Hippocampal formation (tissue), 2 donors: Measurements from ENCODE around the gene ARHGEF10L.

Source experiments
- DNase-seq, 2 donors: peaks; one replicate each; lab custom pipeline; 2025; lab: John Stamatoyannopoulos, UW

The ARHGEF10L gene

DNA sequence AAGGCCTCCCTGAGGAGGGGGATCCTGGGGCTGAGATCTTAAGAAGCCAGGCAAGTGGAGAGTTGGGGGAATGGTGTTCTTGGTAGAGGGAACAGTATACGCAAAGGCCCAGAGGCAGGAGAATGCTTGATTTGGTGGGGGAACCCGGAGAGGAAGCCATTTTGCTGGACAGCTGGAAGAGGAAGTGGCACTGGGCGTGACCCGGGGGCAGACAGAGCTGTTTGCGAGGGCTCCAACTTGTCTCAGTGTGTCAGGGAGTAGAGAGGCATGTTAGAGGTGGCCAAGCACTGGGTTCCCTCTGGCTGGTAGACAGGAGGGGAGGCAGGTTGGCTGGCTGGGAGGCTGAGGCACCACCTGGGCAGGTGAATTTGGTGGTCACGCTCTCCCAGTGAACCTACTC is 119.3 kb downstream of the ARHGEF10L start:
- no peak for DNase-seq

DNA sequence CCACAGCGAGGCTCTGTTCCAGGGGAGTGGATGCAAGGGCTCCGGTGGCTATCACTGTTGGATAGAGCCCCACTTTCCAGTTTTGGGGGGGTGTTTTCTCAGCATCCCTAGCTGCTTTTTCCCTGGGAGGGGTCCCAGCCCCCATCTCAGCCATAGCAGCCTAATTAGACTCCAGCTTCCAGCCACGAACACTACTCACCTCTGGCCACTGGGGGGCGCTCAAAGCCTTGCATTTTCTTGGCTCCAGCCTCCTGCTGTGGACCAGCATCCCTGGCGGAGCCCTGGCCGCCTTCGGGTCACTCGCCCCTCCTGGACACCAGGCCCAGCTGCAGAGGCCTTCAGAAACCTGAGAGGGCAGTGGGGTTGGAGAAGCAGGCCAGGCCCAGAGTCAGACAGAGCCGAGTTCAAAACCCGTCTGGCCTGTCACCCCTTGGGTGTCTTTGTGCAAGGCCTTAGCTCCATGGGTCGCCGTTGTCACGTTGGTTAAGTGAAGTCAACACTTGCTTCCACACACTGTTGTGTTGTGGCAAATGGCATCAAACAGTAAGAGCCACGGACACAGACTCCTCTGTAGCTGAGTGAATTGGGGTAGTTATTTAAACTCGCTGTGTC is 122.2 kb downstream of the ARHGEF10L start:
- peak in 1 of 2 donors; percentile 59 for DNase-seq

DNA sequence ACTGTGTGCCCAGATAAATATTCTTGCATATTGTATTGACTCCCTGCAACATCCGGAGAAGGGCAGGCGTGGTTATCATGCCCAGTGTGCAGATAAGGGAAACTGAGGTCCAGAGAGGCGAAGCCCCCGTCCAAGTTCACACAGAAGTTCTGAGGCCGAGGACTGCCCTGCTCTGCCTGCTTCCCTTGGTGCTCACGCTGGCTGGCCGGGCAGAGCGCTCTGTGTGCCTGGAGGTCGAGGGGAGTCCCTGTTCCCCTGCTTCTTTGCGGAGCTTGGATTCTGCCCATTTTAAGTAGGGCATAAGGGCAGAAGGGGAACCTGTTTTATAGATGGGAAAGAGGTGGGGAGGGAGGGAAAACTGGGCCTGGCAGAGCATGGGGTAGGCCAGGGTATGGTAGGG is 122.8 kb downstream of the ARHGEF10L start:
- DNase-seq, result no peak

DNA sequence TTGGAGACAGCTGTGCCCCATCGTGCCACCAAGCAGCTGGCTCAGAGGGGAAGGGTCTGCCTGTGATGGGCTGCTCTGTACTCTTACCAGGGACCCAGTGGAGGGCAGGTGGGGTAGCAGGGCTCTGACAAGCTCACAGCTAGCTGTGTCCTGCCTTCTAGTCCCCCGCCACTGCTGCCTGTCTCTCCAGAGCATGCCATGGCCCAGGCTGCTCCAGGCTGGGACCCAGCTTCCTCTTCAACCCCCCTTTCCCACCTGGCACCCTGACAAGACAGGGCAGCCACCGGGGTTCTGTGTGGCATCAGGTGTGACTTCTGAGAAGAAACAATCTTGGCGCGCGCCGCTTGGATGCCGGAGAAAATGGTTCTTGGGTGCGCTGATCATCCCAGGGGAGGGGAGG is 123.3 kb downstream of the ARHGEF10L start:
- no peak for DNase-seq

DNA sequence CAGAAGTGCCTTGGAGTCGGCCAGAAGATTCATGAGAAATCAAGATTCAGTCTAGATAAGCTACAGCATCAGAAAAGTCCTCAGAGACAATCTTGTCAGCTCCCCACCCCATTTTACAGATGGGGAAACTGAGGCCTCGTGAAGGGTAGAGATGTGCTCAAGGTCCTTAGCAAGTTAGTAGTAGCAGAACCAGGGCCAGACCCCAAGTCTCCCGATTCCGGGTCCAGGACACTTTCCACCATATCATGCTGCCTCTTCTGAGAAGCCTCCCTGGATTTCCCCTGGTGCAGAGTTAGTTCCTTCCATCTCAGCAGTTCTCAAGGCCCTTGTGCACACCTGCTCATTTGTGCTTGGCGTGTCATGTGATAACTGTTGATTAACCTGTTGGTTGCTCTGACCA is 124.1 kb downstream of the ARHGEF10L start:
- no peak for DNase-seq

DNA sequence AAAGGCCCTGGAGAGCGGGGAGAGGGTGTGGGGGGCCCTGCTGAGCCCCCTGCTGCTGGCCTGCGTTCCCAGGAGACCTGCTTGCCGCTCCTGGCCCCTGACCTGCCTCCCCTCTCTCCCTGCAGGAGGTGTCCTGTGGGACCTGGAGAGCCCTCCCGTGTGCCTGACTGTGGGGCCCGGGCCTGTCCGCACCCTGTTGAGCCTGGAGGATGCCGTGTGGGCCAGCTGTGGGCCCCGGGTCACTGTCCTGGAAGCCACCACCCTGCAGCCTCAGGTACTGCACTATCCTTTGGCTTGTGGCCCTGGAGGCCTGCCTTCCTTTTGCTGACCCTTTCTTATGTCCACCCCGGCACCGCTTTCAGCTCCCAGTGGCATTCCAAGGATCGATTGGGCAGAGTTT is 124.8 kb downstream of the ARHGEF10L start:
- DNase-seq, result no peak

DNA sequence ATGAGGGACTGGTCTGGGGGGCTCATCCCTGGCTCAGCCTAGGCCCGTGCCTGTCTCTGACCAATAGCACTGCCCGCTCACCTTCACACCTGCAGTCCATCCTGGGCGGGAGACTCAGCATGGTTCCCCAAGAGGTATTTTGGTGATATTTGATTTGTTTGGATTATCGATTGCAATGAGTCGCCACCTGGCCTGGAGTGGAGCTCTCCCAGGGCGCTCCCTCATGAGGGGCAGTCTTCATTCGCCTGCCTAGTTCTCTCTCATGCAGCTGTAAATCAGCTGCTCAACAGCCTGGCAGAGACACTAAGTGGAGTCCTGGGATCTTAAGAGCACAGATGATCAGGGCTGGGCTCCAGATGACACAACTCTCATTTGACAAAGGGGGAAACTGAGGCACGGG is 125.6 kb downstream of the ARHGEF10L start:
- no peak for DNase-seq

DNA sequence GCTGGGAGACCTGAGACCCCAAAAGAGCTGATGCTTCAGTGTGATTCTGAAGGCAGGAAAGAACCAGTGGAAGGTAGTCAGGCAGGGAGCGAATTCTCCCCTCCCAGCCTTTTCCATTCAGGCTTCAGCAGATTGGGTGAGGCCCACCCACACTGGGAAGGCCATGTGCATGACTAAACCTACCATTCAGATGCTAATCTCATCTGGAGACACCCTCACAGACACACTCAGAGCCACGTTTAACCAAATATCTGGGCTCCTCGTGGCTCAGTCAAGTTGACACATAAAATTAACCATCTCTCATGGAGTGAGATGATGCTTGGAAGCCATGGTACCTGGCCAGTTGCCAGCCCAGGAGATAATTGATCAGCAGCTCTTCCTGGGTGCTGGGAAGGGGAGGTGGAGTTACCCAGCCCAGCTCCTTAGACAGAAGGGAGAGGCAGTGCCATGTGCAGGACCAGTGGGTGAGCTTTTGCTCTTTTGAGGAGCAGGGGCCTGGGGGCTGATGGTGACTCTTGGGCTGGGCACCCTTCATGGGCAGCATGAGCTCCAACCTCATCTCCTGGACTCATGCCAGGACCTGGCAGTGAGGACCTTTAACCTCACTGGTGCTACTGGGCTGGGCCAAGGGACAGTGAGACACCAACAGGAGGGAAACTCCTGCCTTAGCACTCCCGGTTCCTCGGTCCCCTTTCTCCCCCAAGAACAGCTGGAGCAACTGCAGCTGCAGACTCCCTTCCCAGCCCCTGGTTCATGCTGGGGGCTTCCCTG is 126.6 kb downstream of the ARHGEF10L start:
- DNase-seq, result no peak

DNA sequence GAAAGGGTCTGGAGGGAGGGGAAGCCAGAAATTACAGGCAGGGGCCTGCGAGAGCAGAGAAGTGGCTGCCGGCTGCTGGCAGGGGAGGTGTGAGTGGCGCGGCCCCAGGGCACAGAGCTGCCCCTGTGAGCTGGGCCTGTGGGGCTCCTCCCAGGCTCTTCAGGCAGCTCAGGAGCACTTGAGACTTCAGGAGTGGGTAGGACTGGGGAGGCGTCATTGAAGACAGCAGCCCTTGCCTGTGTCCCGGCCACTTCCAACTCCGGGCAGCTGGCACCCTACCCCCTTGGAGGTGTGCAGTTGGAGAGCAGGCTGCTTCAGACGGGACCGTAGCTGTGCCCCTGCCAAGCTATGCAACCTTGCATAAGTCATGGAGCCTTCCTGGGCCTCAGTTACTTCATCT is 128.1 kb downstream of the ARHGEF10L start:
- DNase-seq, result no peak

DNA sequence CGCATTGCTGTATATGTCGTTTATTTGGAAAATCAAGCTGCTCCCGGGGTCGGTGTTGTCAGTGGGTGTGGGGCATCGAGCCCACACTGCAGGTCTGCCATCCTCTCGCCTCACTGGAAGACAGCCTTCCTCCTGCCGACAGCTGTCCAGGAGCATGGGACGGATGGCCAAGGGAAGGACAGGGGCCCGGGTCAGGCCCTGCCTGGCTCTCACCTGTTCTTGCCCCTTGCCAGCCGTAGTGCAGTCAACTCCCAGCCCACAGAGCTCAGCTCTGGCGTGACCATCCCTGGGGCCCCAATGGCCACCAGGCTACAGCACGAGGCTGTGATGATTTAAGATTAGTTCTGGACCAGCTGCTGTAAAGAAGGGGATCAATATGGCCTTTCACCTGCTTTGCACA is 128.7 kb downstream of the ARHGEF10L start:
- DNase-seq, result no peak

DNA sequence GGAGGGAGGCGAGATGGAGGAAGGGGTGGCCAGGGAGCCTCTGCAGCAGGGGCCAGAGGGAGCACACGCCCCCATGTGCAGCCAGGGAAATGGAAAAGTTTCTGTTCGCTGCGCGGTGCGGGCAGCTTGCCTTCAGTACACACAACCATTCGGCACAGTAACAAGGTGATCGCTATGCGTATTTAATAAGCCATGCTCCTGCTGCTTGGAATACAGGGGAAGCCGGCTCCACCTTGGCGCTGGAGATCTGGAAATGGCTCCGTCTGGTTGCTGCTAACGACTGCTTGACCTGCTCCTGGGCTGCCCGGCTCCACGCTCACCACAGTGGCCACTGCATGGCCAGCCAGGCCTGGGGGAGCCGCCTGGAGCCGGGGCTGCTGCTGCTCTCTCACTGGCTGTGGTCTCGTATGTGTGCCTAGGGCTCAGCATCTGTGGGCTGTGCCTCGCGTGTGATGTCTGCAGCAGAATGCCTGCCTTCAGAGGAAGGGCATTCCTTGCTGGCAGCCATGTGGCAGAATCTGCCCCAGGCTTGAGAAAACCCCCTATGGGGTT is 129.2 kb downstream of the ARHGEF10L start:
- no peak for DNase-seq

DNA sequence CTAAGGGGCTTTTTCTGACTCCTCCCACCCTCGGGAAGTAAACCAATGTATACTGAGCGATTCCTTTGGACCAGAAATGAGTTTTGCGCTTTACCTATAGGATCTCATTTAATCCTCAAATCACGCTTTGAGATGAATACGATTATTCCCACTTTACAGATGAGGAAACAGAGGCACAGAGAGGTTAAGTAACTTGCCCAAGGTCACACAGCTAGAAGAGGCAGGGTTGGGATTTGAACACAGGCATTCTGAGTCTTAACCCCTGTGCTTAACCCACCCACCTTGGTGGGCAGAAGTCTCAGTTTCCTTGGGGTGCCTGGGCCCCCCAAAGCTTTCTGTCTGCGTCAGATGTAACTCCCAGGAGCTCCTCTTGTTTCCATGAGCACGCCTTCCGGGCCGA is 129.8 kb downstream of the ARHGEF10L start:
- DNase-seq, result no peak

DNA sequence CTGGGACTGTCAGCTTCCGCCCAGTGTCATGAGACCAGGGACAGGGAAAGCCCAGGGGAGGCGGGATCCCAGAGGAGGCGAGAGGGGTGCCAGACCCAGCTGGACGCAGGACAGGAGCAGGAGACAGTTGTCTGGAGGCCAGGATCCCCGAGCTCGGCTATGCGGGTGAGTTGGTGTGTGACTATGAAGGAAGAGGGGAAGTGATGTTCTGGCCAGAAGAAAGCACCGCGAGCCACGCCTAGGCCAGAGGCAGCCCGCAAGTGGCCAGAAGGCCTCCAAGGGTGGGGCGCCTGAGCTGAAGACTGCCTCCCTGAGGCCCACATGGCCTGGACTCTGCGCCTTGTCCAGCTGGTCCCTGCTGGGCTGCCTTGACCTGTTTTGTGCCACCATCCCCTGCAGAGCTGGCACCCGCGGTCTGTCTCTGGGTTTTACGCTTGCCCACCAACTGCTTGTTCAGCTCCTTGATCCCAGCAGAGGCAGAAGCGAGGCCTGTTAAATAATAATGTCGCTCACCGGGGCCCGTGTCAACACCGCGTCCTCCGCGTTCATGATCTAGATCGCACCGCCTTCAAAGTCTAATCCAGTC is 130.5 kb downstream of the ARHGEF10L start:
- DNase-seq, result no peak

DNA sequence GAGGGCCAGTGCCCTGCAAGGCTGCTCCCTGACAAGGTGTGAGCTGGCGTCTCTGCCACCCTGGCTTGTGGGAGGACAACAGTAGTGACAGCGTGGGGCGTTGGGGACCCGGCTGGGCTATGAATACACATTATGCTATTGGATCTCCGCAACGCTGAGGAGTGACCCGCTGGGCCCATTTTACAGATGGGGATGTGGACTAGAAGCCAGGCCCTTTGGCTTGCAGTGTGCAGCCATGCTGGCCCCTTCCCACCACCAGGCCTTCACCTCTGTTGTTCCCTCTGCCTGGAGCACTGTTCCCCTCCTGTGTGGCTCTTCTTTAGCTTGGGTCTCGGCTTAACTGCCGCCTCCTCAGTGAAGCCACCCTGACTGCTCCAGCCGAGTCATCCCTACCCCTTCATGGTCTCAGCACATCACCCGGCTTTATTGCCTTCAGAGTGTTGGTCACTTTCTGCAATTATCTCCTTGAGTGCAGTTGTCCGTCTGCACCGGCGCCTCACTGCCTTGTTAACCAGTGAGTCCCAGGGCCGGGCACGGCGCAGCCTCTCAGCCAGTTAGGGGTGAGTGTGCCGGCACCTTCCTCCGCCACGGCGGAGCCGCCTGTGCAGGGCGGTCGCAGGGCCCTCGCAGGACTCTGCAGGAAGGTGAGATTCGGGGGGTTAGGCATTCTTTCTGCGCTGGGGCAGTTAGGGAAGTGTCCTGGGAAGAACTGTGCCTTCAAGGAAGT is 131.3 kb downstream of the ARHGEF10L start:
- DNase-seq, result no peak

DNA sequence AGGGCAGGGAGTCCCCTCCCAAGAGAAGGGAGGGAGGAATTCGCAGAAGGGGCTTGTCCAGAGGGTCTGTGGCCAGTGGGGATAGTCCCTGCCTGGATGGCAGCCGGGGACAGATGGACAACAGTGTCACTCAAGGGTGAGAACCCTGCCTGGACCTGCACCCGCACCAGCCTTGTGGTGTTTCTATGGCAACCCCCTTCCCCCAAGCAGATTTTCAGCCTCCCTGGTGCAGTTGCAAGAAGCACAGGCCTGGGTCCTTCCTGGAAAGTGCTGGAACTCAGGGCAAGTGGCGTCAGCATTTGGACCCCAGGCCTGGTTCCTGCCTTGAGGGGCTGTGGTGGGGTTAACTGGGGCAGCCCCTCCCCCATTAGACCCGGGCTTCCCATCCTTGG is 131.8 kb downstream of the ARHGEF10L start:
- DNase-seq, result no peak

DNA sequence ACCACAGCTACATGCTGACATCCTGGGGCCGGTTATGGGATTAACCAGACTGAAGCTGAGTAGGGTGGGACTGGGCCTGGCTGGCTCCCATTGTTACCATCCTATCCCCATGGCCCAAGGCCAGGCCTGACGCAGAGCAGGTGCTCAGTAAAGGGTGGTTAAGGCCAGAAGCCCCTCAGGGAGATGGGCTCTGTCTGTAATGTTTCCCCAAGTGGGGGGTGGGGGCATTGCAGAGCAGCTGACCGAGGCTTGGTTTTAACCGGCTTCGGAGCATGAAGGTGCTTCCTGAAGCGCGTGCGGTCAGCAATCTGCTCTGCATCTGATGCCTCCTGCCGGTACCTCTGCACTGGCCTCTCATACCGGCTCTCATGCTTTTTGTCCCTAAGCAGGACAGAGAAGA is 132.2 kb downstream of the ARHGEF10L start:
- no peak for DNase-seq

DNA sequence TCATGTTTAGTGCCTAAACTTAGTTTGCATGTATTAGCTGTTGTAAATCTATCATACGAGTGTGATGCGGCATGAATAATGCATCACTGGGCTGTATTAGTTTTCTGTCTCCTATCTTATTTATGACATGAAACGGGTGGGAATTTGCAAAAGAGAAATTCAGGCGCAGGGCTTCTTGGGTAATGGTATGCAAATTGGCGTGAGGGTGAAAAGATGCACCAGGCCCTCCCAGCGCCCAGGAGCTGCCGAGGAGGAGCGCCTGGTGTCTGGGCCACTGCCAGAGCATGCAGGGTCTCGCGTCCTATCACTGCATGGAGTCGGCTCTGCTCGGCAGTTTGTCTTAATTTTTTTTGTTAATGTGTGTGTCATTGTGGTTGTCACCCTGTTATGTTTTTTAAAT is 132.7 kb downstream of the ARHGEF10L start:
- no peak for DNase-seq

DNA sequence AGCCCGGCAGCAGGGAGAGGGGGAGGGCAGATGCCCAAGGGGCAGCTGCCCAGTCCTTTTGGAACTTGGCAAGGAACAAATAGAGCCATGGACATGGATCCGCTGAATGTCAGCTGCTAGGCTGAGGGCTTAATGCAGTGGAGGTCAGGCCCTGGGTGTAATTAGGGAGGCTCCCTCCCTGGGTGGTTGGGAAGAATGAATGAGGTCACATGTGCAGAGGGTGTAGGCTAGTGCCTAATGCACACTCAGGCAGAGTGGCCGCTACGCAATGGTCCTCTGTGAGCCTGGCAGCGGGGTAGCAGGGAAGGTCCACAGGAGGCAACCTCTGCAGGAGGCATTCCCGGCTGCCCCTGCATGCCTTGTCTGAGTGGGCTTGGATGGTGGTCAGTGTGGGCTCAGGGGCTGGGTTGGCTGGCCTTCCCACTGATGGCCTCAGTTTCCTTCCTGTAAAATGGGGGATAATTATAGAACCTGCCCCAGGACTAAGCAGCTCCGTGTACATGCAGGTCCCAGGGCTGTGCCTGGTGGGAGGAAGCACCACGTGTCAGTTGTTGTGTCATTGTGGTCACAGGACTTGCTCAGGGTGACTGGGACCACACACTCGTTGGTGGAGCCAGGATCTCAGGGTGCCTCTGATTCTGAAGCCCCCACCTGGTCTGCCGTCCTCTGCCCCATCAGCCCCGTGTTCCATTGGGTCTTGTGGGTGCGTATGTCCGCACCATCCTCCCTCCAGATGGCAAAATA is 134.0 kb downstream of the ARHGEF10L start:
- peak in 1 of 2 donors; percentile 25 for DNase-seq

DNA sequence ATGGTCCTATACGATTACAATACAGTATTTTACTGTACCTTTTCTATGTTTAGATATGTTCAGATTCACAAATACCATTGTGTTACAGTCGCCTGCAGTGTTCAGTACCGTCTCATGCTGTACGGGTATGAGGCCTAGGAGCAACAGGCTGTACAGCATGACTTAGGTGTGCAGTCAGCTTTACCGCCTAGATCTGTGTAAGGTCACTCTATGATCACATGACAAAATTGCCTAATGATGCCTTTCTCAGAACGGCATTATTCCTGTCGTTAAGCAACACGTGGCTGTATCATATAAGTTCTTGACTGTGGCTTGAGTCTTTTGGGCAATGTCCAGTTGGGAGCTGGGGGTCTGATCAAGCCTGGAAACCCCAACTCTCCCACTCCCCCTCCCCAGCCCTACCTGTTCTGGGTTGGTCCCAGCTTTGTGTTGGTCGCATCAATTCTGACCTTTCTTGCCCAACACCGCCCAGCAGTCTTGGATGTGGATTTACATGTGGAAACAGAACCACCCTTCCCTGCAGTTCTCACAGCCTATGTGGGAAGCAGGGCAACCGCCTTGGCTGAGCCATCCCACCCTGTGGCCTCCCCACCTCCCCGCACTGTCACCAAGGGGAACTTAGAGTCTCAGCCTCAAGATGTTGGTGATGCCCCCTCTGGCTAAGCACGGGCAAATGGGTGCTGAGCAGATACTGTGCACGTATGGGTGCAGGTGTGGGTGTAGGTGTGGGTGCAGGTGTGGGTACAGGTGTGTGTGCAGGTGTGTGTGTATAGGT is 135.4 kb downstream of the ARHGEF10L start:
- no peak for DNase-seq

DNA sequence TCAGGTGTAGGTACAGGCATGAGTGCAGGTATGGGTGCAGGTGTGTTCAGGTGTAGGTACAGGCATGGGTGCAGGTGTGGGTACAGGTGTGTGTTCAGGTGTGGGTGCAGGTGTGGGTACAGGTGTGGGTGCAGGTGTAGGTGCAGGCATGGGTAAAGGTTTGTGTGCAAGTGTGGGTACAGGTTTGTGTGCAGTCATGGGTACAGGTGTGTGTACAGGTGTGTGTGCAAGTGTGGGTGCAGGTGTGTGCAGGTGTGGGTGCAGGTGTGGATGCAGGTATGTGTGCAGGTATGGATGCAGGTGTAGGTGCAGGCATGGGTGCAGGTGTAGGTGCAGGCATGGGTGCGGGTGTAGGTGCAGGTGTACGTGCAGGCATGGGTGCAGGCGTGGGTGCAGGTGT is 136.2 kb downstream of the ARHGEF10L start:
- DNase-seq, result no peak
